Central memory CD4-positive, alpha-beta T cell (primary cell): Measurements from ENCODE around the gene DAPK1.

Source experiments
- DNase-seq: peaks from one replicate; pipeline ENCODE4 v3.0.0; 2022

Gene DAPK1

GRCh38 chr9:87648606-87649005 is 150.9 kb downstream of the DAPK1 start:
- no peak for DNase-seq

GRCh38 chr9:87650611-87651295 is 153.1 kb downstream of the DAPK1 start:
- DNase-seq, result no peak

GRCh38 chr9:87651431-87651830 is 153.8 kb downstream of the DAPK1 start:
- no peak for DNase-seq

- no peak for DNase-seq
Observed at GRCh38 chr9:87653941-87654340, 156.3 kb downstream of the DAPK1 start.

GRCh38 chr9:87655731-87656130 is 158.1 kb downstream of the DAPK1 start:
- no peak for DNase-seq

GRCh38 chr9:87656485-87656884 is 158.8 kb downstream of the DAPK1 start:
- DNase-seq, result no peak

GRCh38 chr9:87657190-87657589 is 159.5 kb downstream of the DAPK1 start:
- DNase-seq, result no peak

- no peak for DNase-seq
Observed at GRCh38 chr9:87657893-87658292, 160.2 kb downstream of the DAPK1 start.

GRCh38 chr9:87658511-87658910 is 160.8 kb downstream of the DAPK1 start:
- DNase-seq, result no peak

- DNase-seq, result no peak
Observed at GRCh38 chr9:87659534-87660419, 162.1 kb downstream of the DAPK1 start.

GRCh38 chr9:87661241-87661640 is 163.6 kb downstream of the DAPK1 start:
- no peak for DNase-seq

- DNase-seq, result no peak
Observed at GRCh38 chr9:87662808-87663528, 165.3 kb downstream of the DAPK1 start.

- no peak for DNase-seq
Observed at GRCh38 chr9:87663556-87663955, 165.9 kb downstream of the DAPK1 start.

GRCh38 chr9:87664153-87665060 is 166.7 kb downstream of the DAPK1 start:
- no peak for DNase-seq

- DNase-seq, result no peak
Observed at GRCh38 chr9:87665505-87665904, 167.8 kb downstream of the DAPK1 start.

- DNase-seq, result no peak
Observed at GRCh38 chr9:87667164-87667738, 169.6 kb downstream of the DAPK1 start.

GRCh38 chr9:87668222-87668621 is 170.6 kb downstream of the DAPK1 start:
- DNase-seq, result no peak

GRCh38 chr9:87668722-87669121 is 171.1 kb downstream of the DAPK1 start:
- no peak for DNase-seq

GRCh38 chr9:87670572-87671264 is 173.1 kb downstream of the DAPK1 start:
- no peak for DNase-seq

- DNase-seq, result no peak
Observed at GRCh38 chr9:87671478-87671877, 173.8 kb downstream of the DAPK1 start.

- no peak for DNase-seq
Observed at GRCh38 chr9:87671925-87672324, 174.3 kb downstream of the DAPK1 start.
